Kidney (tissue), 14 donors: ENCODE results near the gene CD38. TPM values are rescaled to one million over a fixed set of nuclear protein-coding genes. Genes with fewer than 3 reads are reported as not detected.

Source experiments
- DNase-seq, 5 donors: peaks; one replicate each; pipeline ENCODE4 v3.0.0-alpha.2; 2013 to 2020
- FAIRE-seq: peaks from 2 replicates; lab custom pipeline; 2012; peaks lifted over from hg19 to GRCh38; lab: Jason Lieb, UNC
- H3K27ac ChIP-seq, 2 donors: one replicate each; pipeline ENCODE4 v1.7.0; 2013; ENCODE audit warnings: low read depth in 2 of 2, low read length in 2 of 2, inconsistent platforms in 1 of 2
- H3K27me3 ChIP-seq: one replicate; pipeline ENCODE4 v1.7.1; 2013; ENCODE audit warnings: low read length, inconsistent platforms; ENCODE audit not compliant: control insufficient read depth, insufficient read depth
- H3K36me3 ChIP-seq, 3 donors: one replicate each; pipeline versions ENCODE4 v1.7.0 to v1.7.1; 2013; ENCODE audit warnings: low read length in 3 of 3, control low read depth in 1 of 3, inconsistent platforms in 1 of 3; ENCODE audit not compliant: insufficient read depth in 3 of 3, control insufficient read depth in 2 of 3
- H3K4me1 ChIP-seq, 3 donors: one replicate each; pipeline versions ENCODE4 v1.7.0 to v1.7.1; 2013; ENCODE audit warnings: low read length in 3 of 3, inconsistent platforms in 1 of 3, low read depth in 1 of 3; ENCODE audit not compliant: control insufficient read depth in 2 of 3, insufficient read depth in 2 of 3
- H3K4me3 ChIP-seq, 3 donors: one replicate each; pipeline versions ENCODE4 v1.7.0 to v1.8.1; 2013; ENCODE audit warnings: low read length in 3 of 3, control low read depth in 1 of 3, inconsistent platforms in 1 of 3
- H3K9ac ChIP-seq, 3 donors: one replicate each; pipeline versions ENCODE4 v1.7.0 to v1.7.1; 2013; ENCODE audit warnings: low read length in 3 of 3, control low read depth in 1 of 3, inconsistent platforms in 1 of 3
- H3K9me3 ChIP-seq, 3 donors: one replicate each; pipeline versions ENCODE4 v1.7.0 to v1.7.1; 2013; ENCODE audit warnings: low read length in 3 of 3, control low read depth in 1 of 3, inconsistent platforms in 1 of 3; ENCODE audit not compliant: control insufficient read depth in 2 of 3, insufficient read depth in 1 of 3
- CTCF ChIP-seq: IDR thresholded peaks from 3 replicates; pipeline ENCODE4 v1.5.1; 2012; ENCODE audit warnings: mild to moderate bottlenecking, moderate library complexity, borderline replicate concordance; ENCODE audit not compliant: insufficient read depth; ENCODE audit errors: extremely low read depth
- intact Hi-C: fragments of 100-400 bp; cut with DNase I; formaldehyde crosslinking; loops from one replicate; pipeline ENCODE4 v1.11.1; 2022
- polyA plus RNA-seq: library from polyadenylated mRNA; stranded (reverse); fragments of 350-450 nt; fragmentation: Illumina TruSeq; extraction: RNeasy Lipid Tissue Mini Kit (QIAGEN cat#74804); gene quantifications from one replicate; pipeline ENCODE4 v1.2.3, GENCODE V29; 2014; ENCODE audit warnings: low read depth, low replicate concordance; ENCODE audit not compliant: insufficient read depth
- total RNA-seq: library from RNA; stranded (reverse); fragmentation: NEBNext Ultra II Directional; extraction: Animal tissue kit (Norgen Biotek cat#: 25700); gene quantifications from one replicate; pipeline ENCODE4 v1.2.1, GENCODE V29; 2021
- donor health status: control.
- donor health status: control.
- donor health status: control.
- donor health status: control.
- donor health status: control.
- donor health status: DM: yes; HTN: yes; CAD: no.
- donor health status: Normal renal cell carcinoma (clear cell type).

Gene CD38
- total and polyA plus RNA-seq, 2 donors from 2014 or later, result 0.15 to 8.9 TPM

GRCh38 chr4:15744016-15744545 lies 34.0 kb upstream of the CD38 start:
- Histone ChIP-seq H3K36me3 (no peaks in the 10 kb centered on the region), H3K4me3 (no peak overlapping the region), H3K27me3 (no peaks in the 10 kb centered on the region), H3K9me3 (peaks cover 0 to 10% (median 0%) of the 10 kb centered on the region in 3 donors), H3K4me1 (no peaks in the 10 kb centered on the region), H3K9ac (no peak overlapping the region), H3K27ac (no peak overlapping the region)
- no peak for DNase-seq
- TF ChIP-seq CTCF, result no peak
- intact Hi-C loops, result no loop called here
- no peak for FAIRE-seq

GRCh38 chr4:15746110-15746509 lies 32.0 kb upstream of the CD38 start:
- TF ChIP-seq CTCF, result no peak
- Histone ChIP-seq H3K9ac (no peak overlapping the region), H3K36me3 (no peaks in the 10 kb centered on the region), H3K4me1 (no peaks in the 10 kb centered on the region), H3K4me3 (no peak overlapping the region), H3K9me3 (peaks cover 0 to 10% (median 0%) of the 10 kb centered on the region in 3 donors), H3K27me3 (no peaks in the 10 kb centered on the region), H3K27ac (no peak overlapping the region)
- DNase-seq (no peak), FAIRE-seq (no peak)
- intact Hi-C loops, result no loop called here

GRCh38 chr4:15749001-15749400 lies 29.1 kb upstream of the CD38 start:
- no peak for TF ChIP-seq CTCF
- no peaks in the 10 kb centered on the region for H3K36me3 ChIP-seq
- H3K27me3 ChIP-seq, result no peaks in the 10 kb centered on the region
- no peak overlapping the region for H3K27ac ChIP-seq
- intact Hi-C loops, result no loop called here
- no peak overlapping the region for H3K9ac ChIP-seq
- DNase-seq (peak in 2 of 5 donors; percentile 8 to 12), FAIRE-seq (no peak)
- H3K4me1 ChIP-seq, result peaks cover 0 to 2% (median 0%) of the 10 kb centered on the region in 3 donors
- H3K4me3 ChIP-seq, result no peak overlapping the region
- H3K9me3 ChIP-seq, result no peaks in the 10 kb centered on the region

GRCh38 chr4:15751153-15751552 lies 27.0 kb upstream of the CD38 start:
- peaks cover 0 to 2% (median 0%) of the 10 kb centered on the region in 3 donors for H3K4me1 ChIP-seq
- intact Hi-C loops, result no loop called here
- no peak for FAIRE-seq
- no peaks in the 10 kb centered on the region for H3K27me3 ChIP-seq
- no peak overlapping the region for H3K27ac ChIP-seq
- no peak overlapping the region for H3K9ac ChIP-seq
- no peaks in the 10 kb centered on the region for H3K36me3 ChIP-seq
- no peak for DNase-seq
- H3K4me3 ChIP-seq, result no peak overlapping the region
- H3K9me3 ChIP-seq, result no peaks in the 10 kb centered on the region
- TF ChIP-seq CTCF, result no peak
